Measurements from ENCODE around the gene PPFIA3. TPM values are rescaled to one million over a fixed set of nuclear protein-coding genes. Genes with fewer than 3 reads are reported as not detected.
"Not testable (repeated sequence)": the region's sequence is repeated elsewhere in the genome, so short reads cannot be mapped to it uniquely, and the experiment has no call there.

Gene PPFIA3
- total RNA-seq, 1 donor from 2014 or later: 10.2 TPM

DNA sequence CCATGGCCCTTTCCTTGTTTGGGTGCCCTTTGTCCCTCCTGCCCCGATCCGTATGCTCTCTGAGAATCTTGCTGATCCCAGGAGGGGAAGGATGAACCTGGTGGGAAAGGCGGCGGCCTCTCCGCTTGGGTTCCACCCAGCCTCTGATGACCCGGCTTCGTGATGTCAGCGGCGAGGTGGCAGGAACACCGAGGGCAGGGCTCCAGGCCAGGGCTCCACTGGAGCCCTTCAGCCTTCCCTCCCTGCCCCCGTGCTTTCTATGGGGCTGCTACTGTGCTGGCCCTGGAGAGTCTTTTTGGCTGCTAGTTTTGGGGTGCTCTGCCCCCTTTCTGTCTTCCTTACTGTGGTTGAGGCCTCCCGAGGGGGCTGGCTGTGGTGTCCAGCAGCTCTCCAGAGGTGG, 17.0 kb upstream of the PPFIA3 start:
- no peak for DNase-seq (ENCODE audit: low read depth)

DNA sequence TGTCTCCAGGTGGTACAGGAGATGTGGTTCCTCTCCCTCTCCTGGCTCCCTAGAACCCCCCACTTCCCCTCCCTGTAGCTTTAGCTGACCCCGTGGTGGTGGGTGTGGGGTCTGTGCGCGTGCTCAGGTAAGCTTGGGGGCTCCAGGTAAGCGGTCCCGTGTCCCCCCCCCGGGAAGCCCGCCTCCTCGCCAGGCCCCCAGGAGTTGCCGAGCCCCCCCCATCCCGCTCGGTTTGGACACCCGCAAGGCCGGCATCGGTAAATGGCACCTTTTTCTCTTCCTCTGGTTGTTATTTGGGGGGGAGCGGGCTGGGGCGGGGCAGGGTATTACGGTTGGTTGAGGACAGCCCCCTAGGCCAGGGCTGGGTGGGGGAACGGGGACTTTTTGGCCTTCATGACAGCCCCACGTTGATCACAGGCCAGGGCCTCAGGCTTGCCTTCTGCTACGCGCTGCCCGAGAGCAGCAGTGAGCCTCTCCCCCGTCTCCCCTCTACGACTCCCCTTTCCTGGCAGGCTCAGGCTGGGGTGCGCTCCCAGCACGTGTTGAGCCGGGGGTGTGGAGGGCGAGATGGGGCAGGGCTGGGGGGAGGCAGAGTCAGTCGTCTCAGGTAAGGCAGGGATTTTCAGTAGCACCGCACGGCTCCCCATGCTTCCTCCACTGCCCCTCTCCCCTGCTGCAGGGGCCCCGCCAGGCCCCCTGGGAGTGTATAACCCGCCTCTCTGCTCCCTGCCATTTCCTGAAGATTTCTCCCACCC, 15.8 kb upstream of the PPFIA3 start:
- no peak for DNase-seq (ENCODE audit: low read depth)

DNA sequence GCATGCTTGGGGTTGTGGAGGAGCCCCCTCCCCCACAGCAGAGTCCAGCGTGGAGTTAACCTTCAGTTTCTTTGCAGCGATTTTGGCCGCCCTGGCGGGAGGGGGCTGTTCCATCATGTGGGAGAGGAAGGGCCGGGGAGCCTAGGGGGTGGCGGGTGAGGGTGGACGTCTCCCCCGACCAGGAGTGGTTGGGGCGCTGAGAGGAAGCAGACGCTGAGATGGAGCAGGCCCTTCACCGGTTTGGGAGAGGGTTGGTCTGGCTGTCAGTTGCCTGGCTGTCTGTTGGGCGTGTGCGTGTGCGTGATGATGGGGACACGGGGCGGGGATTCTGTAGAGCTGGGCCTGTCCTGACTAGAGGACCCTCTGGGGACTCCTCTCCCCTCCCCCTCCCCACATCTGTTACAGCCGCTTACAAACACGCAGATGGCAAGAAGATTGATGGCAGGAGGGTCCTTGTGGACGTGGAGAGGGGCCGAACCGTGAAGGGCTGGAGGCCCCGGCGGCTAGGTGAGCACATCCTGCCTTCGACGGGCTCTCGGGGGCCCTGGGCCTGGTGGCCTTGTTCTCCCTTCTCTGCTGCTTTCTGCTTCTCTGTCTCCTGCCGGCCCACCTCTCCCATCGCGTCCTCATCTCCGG, 15.0 kb upstream of the PPFIA3 start:
- DNase-seq (ENCODE audit: low read depth): no peak

DNA sequence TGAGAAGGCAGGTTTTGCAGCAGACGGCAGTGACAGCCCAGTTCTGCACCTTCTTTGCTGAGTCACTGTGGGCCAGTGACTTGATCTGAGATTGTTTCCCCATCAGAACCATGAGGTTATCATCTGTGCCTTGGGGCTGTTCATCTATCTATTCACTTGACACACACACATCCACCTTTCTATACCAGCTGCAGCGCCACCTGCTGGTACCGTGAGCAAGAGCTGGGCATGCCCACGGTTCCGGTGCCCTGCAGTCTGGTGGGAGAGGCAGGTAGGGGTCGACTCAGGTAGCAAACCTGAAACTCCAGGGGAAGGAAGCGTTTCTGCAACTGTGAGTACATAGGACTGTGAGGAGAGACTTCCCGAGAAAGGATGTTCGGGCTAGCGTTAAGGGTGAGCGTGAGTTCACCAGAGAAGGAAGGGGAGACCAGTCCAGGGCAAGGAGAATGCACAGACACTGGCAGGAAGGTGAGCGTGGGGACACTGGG, 12.7 kb upstream of the PPFIA3 start:
- peak; percentile 50 for DNase-seq (ENCODE audit: low read depth)

DNA sequence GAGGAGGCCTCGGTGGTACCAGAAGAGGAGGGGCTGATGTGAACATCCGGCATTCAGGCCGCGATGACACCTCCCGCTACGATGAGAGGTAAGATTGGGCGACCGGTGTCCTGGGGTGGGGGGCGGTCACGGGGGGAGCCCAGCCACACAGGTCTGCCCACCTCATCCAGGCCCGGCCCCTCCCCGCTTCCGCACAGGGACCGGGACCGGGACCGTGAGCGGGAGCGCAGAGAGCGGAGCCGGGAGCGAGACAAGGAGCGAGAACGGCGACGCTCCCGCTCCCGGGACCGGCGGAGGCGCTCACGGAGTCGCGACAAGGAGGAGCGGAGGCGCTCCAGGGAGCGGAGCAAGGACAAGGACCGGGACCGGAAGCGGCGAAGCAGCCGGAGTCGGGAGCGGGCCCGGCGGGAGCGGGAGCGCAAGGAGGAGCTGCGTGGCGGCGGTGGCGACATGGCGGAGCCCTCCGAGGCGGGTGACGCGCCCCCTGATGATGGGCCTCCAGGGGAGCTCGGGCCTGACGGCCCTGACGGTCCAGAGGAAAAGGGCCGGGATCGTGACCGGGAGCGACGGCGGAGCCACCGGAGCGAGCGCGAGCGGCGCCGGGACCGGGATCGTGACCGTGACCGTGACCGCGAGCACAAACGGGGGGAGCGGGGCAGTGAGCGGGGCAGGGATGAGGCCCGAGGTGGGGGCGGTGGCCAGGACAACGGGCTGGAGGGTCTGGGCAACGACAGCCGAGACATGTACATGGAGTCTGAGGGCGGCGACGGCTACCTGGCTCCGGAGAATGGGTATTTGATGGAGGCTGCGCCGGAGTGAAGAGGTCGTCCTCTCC, 11.5 kb upstream of the PPFIA3 start:
- DNase-seq (ENCODE audit: low read depth): no peak

DNA sequence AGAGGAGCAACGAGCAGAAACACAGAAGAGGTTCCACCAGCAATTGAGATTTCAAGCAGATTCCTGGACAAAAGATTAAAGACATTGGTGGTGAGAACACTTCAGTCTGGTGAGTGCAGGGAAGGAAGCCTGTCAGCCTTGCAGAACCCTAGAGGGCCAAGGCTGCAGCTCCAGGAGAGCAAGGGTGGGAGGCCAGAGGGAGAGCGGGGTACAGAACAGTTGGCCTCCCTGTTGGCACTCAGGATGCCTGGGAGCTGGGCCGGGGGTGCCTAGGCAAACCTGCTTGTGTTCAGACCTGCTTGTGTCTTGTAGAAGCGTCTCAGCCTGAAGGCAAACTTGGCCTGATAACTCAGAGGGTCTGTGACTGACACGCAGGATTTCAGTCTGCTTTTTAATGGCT, 10.3 kb upstream of the PPFIA3 start:
- no peak for DNase-seq (ENCODE audit: low read depth)

DNA sequence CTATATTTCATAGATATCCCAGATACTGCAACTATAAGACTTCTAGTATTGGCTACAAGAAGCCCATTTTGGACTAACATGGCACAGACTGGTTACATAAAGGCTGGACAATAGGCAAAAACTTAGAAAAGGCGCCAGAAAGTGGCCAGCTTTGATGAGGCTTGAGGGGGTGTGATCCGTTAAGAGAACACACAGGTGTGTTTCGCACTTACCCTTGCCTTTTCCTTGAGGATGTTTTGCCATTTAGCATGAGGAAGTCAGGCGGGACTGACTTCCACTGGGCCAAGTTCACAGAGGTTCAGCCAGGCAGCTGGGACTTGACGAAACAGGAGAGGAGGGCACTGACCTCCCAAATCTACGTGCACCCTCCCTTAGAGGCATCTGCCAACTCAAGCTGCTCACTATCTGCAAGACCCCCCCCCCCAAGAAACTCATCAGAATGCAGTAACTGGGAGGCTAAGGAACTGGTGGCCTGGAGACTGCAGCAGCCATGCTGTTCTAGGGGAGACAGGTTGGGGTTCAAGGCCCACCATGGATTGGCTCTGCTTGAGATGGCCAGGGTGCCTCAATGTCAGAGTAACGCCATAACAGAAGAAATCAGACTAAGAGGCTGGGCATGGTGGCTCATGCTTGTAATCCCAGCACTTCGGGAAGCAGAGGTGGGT, 9.6 kb upstream of the PPFIA3 start:
- no peak for DNase-seq (ENCODE audit: low read depth)

DNA sequence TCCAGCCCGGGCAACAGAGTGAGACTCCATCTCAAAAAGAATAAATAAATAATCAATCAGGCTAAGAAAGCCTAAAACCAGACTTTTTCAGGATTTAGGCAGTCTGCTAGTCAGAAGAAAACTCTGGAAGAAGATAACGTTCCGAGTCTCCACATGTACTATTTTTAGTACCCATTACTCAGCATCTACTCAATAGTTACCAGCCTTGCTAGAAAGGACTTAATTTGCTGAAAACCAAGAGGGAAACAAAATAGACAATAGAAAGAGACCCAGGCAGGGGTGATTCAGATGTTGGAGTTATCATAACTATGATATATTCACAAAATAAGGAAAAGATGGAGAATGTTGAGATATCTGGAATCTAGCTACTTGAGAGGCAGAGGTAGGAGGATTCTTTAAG, 8.8 kb upstream of the PPFIA3 start:
- peak; percentile 25 for DNase-seq (ENCODE audit: low read depth)

DNA sequence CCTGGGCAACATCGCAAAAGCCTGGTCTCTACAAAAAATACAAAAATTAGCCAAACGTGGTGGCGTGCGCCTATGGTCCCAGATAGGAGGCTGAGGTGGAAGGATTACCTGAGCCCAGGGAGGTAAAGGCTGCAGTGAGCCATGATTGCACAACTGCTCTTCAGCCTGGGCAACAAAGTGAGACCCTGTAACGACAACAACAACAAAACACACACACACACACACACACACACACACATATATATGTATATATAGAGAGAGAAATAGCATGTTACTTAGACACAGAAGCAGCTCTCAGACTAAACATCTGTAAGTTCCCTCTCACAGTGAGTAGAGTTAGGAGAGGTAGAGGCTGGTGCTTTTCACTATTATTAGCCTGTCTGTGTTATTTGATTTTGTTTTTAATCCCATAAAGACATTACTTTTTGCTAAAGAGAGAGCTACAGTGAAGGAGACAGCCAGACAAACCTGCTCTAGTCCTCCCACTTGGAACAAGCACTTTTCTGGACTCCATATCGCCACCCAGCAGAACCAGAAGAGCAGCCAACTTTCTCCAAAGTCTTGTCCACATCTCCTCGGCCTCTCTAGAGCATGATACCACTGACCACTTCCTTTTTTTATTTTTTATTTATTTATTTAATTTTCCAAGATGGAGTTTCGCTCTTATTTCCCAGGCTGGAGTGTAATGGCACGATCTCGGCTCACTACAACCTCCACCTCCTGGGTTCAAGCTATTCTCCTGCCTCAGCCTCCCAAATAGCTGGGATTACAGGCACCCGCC, 7.9 kb upstream of the PPFIA3 start:
- DNase-seq (ENCODE audit: low read depth): no peak

DNA sequence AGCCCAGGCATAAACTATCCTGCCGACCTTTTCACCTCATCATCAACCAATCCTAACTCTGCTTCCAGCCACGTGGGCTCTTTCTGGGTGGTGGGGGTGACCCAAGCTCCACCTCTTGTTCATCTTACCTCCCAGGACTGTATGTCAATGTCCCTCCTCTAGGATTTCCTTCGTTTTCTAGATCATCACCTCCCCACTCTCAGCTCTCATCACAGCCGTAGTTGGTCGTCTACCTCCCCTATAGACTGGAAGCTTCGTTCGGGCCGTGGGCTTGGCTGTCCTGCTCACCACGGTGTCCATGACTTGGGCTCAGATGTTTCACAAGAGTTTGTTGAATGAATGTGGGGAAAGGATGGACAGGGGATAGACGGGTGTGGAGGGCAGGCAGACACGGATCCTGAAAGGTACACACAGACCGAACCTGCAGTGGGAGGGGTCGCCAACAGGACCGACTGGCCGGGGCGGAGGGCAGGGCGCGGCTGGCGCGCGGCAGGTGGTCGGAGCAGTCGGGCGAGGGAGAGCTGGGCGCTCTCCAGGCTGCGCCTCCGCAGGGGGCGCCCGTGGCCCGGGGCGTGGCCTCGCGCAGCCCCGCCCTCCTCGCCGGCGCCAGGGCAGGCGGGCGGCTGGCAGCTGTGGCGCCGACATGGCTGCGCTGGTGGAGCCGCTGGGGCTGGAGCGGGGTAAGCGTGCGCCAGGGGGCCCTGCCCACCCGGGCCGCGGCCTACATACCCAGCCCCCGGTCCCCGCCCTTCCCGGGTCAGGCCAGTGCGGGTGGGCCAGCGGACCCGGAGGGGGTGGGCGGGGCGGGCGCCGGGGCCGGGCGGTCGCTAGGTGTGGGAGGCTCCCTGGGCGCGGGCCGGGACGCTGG, 5.3 kb upstream of the PPFIA3 start, which contains the start of gene LIN7B:
LIN7B (plus strand) TSS at position 609 of the 868 bp plus-strand sequence; CDS start at position 644, 35 bp downstream.
- DNase-seq (ENCODE audit: low read depth): peak; percentile 77

DNA sequence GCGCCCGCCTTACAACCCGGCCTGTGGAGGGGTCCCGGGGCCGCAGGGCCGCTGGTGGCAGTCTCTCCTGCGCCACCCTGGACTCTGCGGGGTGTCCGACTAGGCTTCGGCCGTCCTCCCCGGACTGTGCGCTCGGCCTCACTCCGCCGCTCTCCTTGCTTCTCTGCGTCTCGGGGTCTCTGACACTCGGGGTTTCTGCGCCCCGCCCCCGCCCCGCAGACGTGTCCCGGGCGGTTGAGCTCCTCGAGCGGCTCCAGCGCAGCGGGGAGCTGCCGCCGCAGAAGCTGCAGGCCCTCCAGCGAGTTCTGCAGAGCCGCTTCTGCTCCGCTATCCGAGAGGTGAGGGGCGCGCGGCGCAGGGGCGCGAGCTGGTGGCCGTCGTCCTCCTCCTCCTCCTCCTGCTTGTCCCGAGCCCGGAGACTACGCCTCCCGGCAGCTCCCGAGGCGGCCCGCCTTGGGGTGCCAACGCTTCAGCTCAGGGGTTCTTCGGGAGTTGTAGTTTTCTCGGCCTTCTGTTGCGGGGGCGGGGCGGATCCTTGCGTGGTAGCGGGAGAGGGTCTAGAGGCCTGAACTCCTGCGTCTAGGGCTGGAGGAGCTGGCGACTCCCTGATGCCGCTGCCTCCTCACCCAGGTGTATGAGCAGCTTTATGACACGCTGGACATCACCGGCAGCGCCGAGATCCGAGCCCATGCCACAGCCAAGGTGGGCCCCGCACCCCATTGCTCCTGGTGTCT, 4.5 kb upstream of the PPFIA3 start:
- DNase-seq (ENCODE audit: low read depth): peak; percentile 67

DNA sequence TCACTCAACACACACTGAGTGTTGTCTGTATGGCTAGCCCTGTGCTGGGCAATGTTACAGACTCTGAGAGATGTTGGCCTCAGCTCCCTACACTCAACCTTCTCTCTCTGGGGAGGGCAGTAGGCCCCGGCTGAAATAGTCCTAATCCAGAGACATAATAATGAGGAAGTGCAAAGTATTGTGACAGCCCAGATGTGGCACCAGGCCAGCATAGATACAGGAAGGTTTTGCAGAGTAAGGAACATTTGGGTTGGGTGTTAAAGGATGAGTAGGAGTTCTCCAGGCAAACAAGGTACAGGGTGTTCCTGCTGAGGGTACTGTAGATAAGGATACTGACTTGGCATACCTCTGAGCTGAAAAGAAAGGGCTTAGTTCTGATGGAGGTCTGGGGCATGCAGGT, 2.8 kb upstream of the PPFIA3 start:
- no peak for DNase-seq (ENCODE audit: low read depth)

DNA sequence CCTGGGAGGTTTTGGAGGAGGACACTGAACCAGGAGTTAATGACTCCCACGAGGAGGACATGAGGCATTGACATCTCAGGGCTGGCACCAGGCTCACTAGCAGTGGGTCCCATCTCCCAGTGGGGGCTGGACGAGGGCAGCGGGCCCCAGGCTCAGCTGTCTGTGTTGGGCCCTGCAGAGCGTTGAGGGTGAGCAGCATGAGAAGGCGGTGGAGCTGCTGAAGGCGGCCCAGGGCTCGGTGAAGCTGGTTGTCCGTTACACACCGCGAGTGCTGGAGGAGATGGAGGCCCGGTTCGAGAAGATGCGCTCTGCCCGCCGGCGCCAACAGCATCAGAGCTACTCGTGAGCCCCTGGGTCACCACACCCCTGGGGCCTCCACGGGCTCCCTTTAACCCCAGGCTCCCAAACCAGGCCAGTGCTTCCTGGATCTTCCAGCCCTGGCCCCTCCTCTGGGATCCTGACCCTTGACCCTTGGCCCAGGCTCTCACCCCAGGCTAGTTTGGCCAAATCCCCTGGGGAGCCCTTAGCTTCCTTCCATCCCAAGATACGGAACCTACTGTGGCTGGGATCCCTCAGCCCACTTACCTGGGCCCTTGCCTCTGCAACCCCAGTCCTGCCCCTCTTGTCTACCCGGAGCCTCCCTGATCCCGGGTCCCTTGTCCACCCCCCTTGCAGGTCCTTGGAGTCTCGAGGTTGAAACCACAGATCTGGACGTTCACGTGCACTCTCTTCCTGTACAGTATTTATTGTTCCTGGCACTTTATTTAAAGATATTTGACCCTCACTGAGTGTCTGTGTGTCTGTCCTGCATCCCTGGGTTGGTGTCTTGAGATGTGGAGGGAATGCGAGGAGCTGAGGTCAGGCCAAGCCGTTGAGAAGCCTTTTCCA, 1.4 kb upstream of the PPFIA3 start:
- DNase-seq (ENCODE audit: low read depth): no peak

DNA sequence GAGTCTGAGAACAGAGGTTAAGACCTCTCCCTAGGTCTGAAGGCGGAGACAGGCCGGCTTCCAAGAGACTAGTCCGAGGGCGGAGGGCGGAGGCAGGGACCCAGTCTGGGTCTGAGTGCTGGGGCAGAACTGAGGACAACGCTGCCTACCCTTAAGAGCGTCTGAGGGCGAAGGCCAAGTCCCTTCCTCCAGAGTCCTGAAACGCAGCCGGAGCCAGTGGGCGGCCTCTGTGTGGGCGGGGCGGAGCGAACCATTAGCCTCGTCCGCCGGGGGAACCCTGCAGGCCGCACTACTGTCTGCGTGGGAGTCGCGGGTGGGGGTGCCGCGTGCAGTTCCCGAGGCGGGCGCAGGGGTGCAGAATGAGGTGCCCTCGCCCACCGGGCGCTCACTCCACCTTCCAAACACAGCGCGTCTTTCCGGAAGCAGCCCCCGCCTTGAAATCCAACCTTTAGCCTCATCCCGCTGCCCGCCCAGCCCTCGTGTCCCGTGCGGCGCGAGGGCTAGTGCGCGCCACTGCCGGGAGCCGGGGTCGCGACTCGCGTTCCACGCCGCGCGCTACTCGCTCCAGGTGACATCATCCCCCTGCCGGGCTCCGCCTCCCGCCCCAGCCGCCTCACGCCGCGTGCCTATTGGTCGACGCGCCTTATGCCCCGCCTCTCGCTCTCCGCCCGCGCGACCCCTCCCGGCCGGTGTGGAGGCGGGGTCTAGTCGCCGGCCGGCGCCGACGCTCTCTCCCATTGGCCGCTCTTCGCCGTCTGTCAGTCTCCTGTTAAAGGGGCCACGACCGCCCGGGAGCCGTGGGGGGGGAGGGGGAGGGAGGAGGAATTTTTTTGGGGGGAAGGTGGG, 556 bp upstream of the PPFIA3 start, which contains the start of gene C19orf73:
C19orf73 (minus strand) TSS at position 579 of the 846 bp plus-strand sequence; CDS start at position 458, 121 bp downstream.
- peak; percentile 94 for DNase-seq (ENCODE audit: low read depth)

DNA sequence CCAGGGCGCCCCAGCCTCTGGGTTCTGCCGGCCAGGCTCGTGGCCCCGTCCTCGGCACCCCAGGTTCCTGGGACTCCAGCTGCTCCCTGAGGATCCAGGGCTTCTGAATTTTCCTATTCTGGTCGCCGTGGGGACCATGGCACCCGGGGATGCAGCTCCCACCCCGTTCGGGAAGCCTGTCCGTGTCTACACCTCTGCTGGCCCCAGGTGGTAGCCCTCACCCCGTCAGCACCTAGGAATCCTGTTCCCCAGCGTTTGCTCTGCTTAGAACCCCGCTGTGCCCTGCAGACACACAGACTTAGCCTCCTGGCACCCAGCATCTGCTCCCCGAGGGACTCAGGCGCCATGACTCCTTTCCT, 960 bp downstream of the PPFIA3 start:
- no peak for DNase-seq (ENCODE audit: low read depth)

DNA sequence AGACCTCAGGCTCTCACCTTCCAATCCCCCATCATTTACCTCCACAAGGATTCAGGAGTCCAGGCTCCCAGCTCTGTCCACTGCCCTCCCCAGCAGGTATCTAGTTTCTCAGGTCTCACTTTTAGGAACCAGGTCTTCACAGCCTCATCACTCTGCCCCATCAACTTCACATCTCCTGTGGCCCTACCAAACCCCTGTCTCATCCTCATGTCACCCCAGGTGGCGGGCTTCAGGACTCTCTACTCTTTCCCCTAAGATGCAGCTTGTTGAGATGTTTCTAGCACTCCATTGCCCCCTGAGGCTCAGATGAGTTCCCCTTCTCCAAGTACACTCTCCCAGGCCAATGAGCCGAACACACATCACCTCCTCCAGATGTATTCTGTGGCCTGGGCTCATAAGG, 1.5 kb downstream of the PPFIA3 start:
- no peak for DNase-seq (ENCODE audit: low read depth)

DNA sequence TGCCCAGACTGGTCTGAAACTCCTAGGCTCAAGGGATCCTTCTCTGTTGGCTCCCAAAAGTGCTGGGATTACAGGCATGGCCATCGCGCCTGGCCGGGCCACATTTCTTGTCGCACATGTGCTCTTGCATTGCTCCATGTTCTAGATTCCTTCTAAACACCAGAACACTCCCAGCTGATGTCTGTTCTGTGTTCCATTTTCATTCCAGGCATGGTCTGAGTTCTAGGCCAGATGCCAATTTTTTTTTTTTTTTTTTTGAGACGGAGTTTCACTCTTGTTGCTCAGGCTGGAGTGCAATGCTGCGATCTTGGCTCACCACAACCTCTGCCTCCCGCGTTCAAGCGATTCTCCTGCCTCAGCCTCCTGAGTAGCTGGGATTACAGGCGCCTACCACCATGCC, 2.5 kb downstream of the PPFIA3 start:
- DNase-seq (ENCODE audit: low read depth): not testable (repeated sequence)
